Right kidney (tissue), 9 donors: ENCODE results near the gene SEL1L3.
"Not testable (repeated sequence)": the region's sequence is repeated elsewhere in the genome, so short reads cannot be mapped to it uniquely, and the experiment has no call there.

Source experiments
- DNase-seq: peaks from one replicate; pipeline ENCODE4 v3.0.0-alpha.2; 2016
- long read RNA-seq, 8 donors: transcript quantifications; one replicate each; lab custom pipeline, GENCODE V29; 2026

The SEL1L3 gene
- long read RNA-seq, donor 1, result 0 reads
- long read RNA-seq, donor 2, result 0 reads
- long read RNA-seq, donor 3, result 0 reads
- long read RNA-seq, donor 4, full-length matches to known transcripts, result 3 of 3 reads
- long read RNA-seq, donor 4, partial matches to known transcripts, result 0 of 3 reads
- long read RNA-seq, donor 4, other reads (novel, unspliced or antisense), result 0 of 3 reads
- long read RNA-seq, donor 5, result 0 reads
- long read RNA-seq, donor 6, full-length matches to known transcripts, result 1 of 1 reads
- long read RNA-seq, donor 6, partial matches to known transcripts, result 0 of 1 reads
- long read RNA-seq, donor 6, other reads (novel, unspliced or antisense), result 0 of 1 reads
- long read RNA-seq, donor 7, full-length matches to known transcripts, result 1 of 25 reads
- long read RNA-seq, donor 7, partial matches to known transcripts, result 24 of 25 reads
- long read RNA-seq, donor 7, other reads (novel, unspliced or antisense), result 0 of 25 reads
- long read RNA-seq, donor 8, result 0 reads

DNA sequence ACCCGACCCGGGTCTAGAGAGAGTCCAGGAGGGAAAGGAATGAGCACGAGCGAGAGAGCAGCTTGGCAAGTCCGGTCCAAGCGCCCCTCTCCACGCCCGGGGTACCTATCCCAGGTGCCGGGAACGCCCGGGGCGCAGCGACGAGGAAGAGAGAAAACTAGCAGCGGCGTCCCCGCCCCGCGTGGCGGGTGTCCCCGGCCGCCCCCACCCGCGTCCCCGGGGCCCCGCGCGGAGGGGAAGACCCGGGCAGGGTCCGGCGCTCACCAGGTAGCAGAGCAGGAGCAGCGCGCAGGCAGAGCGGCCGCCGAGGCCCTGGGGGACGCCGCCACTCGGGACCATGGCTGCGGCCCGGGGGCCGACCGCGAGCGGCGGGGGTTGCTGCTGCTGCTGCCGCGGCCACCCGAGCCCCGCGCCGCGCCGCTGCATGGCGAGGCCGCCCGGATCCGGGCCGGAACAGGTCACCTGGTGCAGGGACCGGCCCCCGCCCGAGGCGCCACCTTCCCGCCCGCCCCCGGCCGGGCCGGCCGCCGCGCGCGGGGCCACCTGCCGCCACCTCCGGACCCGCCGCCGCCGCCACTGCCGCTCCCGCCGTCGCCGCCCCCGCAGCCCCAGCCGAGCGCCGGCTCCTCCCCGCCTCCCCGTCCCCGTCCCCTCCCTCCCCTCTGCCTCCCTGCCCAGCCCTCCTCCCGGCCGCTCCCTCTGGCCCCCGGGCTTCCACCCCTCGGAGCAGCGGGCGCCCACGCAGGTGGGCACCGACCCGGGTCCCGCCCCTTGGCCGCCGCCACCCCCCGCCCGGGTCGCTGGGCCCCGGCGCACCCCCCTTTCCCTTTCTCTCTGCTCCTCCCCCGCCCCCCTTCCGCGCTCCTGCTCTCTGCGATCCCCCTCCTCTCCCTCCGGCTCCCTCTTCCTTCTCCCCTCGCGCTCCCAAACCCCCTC is at the start of gene SEL1L3:
Gene SEL1L3 (minus strand): TSS at position 578 of the 936 bp plus-strand sequence. CDS start 152 bp downstream, at position 426.
- peak; percentile 59 for DNase-seq

DNA sequence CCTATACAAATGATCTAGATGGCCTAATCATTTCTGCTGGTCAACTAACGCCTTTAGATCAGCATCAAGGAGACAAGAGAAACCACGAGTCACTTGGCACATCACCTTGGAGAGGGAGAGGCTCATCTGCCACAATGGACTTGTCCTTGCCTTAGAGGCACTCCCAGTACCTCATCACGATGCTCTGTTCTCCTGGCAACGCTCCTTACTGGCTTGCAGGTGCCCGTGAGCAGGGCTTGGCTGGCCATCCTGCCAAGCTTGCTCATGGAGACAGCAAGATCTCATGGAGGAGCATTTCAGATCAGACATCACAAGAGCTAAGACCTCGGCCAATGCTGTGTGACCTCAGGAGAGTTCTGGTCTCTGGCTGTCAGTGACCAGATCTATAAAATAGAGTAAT is 48.6 kb upstream of the SEL1L3 start:
- no peak for DNase-seq

DNA sequence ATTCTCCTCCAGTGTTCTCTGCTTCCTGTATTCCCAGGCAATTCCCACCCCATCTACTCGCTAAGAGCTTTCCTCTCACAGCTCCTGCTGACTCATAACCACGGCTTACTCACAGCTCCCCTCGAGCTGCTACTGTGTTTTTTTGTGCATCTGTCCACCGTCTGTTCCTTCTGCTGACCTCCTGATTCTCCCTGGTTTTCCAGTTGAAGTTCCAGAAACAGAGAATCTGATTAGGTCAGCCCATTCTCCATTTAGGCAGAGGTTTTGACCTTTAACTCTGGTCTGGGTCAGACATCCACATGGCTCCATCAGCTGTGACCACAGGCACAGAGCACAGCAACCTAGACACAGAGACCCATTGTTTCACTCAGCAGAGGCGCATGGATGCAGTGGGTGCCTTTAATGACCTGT is 45.7 kb upstream of the SEL1L3 start:
- no peak for DNase-seq

- DNase-seq, result not testable (repeated sequence)
Measured at GRCh38 chr4:25906113-25906512, 43.3 kb upstream of the SEL1L3 start.

DNA sequence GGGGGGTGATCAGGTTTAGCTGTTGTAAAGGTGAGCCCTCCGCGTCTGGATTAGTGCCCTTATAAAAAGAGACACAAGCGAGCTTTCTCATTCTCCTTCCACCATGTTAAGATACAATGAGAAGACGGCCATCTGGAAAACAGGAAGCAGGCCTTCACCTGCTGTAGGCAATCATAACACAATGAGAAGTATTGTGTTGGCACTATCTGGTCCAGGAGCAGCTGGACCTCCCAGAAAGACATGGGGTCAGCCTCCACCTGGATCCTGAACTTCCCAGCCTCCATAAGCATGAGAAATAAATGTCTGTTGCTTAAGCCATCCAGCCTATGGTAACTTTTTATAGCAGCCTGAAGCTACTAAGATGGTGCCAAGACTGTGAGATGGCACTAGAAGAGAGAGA is 42.6 kb upstream of the SEL1L3 start:
- no peak for DNase-seq

DNA sequence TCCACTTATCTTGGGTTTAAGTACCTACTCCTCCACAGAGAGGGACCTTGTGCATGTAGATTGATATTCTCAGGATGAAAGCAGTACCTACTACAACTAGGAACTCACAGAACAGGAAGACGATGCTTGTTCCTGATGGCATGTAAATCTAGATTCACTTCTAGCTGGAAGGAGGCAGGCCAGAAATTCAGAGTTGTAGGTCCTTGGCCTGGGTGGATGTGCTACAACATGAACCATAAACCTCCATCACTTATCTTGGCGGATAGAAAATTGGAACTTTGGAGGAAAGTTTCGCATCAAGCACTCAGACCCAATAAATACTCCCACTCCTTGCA is 41.9 kb upstream of the SEL1L3 start:
- no peak for DNase-seq

GRCh38 chr4:25903900-25904747 is 41.3 kb upstream of the SEL1L3 start:
- no peak for DNase-seq

DNA sequence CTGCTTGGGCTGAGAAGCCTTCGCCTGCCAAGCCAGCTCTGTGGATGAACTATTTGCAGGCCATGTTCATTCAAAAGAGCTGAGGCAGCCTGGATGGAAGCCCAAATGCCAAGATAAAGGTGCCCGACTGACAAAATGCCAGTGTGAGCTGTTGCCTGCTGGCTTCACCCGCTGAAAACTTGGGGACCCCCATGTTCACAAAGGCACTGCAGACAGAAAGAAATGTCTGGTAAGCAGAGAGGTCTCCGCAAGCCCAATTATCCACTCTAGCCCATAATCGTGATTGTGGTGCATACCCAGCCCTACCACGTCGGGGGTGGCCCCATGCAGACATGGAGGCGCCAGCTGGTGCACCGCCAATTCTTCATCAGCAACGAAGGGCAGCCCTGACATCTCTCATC is 38.2 kb upstream of the SEL1L3 start:
- no peak for DNase-seq

- DNase-seq, result no peak
Measured at GRCh38 chr4:25900310-25900709, 37.5 kb upstream of the SEL1L3 start.

DNA sequence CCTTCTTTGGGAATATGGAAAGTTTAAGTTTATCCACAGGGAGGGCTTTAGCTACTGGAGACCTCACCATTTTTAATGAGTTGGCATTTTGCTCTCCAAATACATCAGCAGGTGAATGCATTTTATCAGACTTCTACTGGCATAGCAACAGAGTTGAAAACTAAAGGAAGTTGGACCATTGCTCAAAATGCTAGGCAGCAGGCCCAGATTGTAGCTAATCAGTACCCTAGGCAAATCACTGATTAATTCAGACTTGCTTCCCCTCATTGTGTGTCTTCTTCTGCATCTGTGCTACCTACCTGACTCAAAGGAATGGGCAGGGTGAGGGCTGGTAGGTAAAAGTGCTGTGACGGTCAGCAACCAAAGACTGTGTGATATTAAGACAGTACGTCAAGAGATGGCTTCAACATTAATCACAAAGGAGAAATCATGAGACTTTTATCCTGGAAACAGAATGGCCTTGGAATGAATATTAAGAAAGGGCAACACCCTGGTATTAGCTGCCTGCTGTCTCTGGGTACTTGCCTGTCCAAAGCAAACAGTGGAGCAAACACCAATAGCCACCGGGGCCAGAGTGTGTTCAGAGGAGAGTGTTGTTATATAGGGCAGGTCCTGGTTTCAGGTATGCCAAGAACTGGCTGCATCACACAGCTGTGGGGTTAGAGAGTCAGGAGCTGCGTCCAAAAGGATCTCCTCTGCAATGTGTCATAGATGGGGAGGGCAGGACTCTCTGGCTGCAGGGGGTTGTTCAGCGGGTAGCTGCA is 34.2 kb upstream of the SEL1L3 start:
- no peak for DNase-seq

GRCh38 chr4:25892796-25893195 is 30.0 kb upstream of the SEL1L3 start:
- DNase-seq, result no peak

DNA sequence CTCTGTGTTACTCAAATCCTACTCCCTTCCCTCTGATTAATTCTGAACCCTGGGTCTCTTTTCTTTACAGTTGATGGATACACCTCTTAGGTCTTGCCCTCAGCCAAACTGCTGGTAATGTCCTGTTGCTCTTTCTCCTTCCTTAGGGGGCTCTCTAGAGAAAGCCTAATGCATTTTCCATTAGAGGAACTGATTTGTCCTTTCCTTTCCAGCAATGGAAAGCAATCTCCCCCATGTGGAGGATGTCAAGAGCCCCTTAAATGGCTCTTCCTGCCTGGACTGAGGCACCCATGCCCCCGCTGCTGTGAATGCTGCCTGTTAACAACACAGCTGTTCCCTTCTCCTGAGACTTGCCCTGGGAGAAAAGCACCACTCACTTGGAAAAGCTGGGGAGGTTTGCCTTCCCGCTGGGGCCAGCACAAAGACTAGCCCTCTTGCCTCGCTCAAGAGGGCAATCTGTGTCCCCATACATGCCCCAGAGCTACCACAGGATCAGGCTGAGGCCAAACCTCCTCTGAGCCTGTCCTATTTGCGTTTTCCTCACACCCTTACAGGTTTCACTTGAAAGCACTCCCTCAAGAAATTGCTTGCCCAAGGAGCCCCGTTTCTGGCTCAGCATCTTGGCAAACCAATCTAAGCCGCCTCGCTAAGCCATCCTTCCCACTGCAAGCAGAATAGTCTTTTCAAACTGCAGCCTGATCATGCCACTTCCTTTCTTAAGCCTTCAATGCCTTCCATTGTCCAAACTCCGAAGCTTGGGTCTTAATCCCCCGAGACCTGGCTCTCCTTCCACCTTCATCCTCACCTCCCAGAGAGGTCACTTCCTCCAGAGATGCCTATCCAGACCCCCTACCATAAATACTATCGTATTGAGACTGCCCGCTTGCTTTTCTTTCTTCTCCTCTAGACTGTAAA is 28.0 kb upstream of the SEL1L3 start:
- DNase-seq, result no peak

GRCh38 chr4:25889589-25890503 is 27.1 kb upstream of the SEL1L3 start:
- DNase-seq, result no peak

GRCh38 chr4:25888781-25889180 is 26.0 kb upstream of the SEL1L3 start:
- no peak for DNase-seq

DNA sequence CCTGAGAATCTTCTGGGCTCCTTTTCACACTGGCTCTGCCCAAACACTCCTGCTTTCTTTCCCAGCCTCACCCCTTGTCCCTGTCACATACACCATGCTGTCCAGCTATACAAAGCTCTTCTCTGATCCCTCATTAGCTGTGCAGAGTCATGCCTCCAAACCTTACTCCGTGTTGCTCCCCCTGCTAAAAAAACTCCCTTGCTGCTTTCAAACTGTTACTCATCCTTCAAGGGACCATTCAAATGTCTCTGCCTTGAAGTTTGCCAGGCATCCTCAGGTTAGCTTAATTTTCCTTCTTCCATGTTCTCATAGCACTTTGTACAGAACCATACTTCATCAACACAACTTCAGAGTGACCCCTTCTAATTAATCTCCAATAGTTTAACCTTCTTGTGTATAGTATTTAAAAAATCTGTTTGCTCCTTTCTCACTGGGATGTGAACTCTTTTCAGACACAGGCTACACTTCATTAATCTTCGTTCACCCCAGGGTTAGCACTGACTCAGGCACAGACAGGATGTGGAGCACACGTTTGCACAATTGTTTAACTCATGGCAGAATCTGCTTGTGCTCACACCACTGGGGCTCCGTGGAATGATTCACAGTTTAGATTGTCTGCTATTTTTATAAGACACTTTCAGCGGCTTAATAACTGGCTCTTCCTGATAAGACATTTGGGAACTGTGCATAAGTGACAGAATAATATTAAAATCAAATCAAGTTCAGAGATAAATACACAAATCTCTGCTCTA is 21.4 kb upstream of the SEL1L3 start:
- no peak for DNase-seq

- DNase-seq, result no peak
Measured at GRCh38 chr4:25883565-25883964, 20.8 kb upstream of the SEL1L3 start.

GRCh38 chr4:25882226-25882625 is 19.4 kb upstream of the SEL1L3 start:
- DNase-seq, result no peak

- DNase-seq, result no peak
Measured at GRCh38 chr4:25881193-25881592, 18.4 kb upstream of the SEL1L3 start.
